ENCODE measurements around the gene DOK4. TPM values are rescaled to one million over a fixed set of nuclear protein-coding genes. Genes with fewer than 3 reads are reported as not detected.

The DOK4 gene
- polyA plus RNA-seq, 1 donor, result 113 TPM

- Histone ChIP-seq H3K4me1 (ENCODE audit: control insufficient read depth, insufficient read depth, low read length) (peaks cover 46% of the 10 kb centered on the region), H3K36me3 (ENCODE audit: control insufficient read depth, insufficient read depth, low read length) (peaks cover 89% of the 10 kb centered on the region), H3K27ac (ENCODE audit: low read length) (peak overlapping the region; percentile 80), H3K27me3 (ENCODE audit: control insufficient read depth, insufficient read depth, low read length) (no peaks in the 10 kb centered on the region), H3K9me3 (ENCODE audit: control insufficient read depth, low read depth, low read length) (no peaks in the 10 kb centered on the region), H3K4me3 (ENCODE audit: low read length) (no peak overlapping the region)
- no CpG with 5 or more reads among the region's 9 CpGs for WGBS (ENCODE audit: insufficient coverage, low lambda C conversion rate)
- DNase-seq, result no peak
Observed at GRCh38 chr16:57469917-57470470, 16.3 kb downstream of the DOK4 start.

GRCh38 chr16:57469046-57469445 lies 17.2 kb downstream of the DOK4 start:
- no peak for DNase-seq
- Histone ChIP-seq H3K4me1 (ENCODE audit: control insufficient read depth, insufficient read depth, low read length) (peaks cover 46% of the 10 kb centered on the region), H3K9me3 (ENCODE audit: control insufficient read depth, low read depth, low read length) (no peaks in the 10 kb centered on the region), H3K27me3 (ENCODE audit: control insufficient read depth, insufficient read depth, low read length) (no peaks in the 10 kb centered on the region), H3K4me3 (ENCODE audit: low read length) (no peak overlapping the region), H3K36me3 (ENCODE audit: control insufficient read depth, insufficient read depth, low read length) (peaks cover 87% of the 10 kb centered on the region), H3K27ac (ENCODE audit: low read length) (no peak overlapping the region)
- no CpG with 5 or more reads among the region's 11 CpGs for WGBS (ENCODE audit: insufficient coverage, low lambda C conversion rate)

- Histone ChIP-seq H3K4me3 (ENCODE audit: low read length) (no peak overlapping the region), H3K27me3 (ENCODE audit: control insufficient read depth, insufficient read depth, low read length) (no peaks in the 10 kb centered on the region), H3K27ac (ENCODE audit: low read length) (no peak overlapping the region), H3K9me3 (ENCODE audit: control insufficient read depth, low read depth, low read length) (no peaks in the 10 kb centered on the region), H3K36me3 (ENCODE audit: control insufficient read depth, insufficient read depth, low read length) (peaks cover 85% of the 10 kb centered on the region), H3K4me1 (ENCODE audit: control insufficient read depth, insufficient read depth, low read length) (peaks cover 43% of the 10 kb centered on the region)
- DNase-seq, result no peak
- WGBS (ENCODE audit: insufficient coverage, low lambda C conversion rate), result 100% methylated on average over 1 of the region's 2 CpGs
Observed at GRCh38 chr16:57468346-57468745, 17.9 kb downstream of the DOK4 start.

- no CpG with 5 or more reads among the region's 2 CpGs for WGBS (ENCODE audit: insufficient coverage, low lambda C conversion rate)
- Histone ChIP-seq H3K27ac (ENCODE audit: low read length) (no peak overlapping the region), H3K36me3 (ENCODE audit: control insufficient read depth, insufficient read depth, low read length) (peaks cover 70% of the 10 kb centered on the region), H3K9me3 (ENCODE audit: control insufficient read depth, low read depth, low read length) (no peaks in the 10 kb centered on the region), H3K4me3 (ENCODE audit: low read length) (no peak overlapping the region), H3K4me1 (ENCODE audit: control insufficient read depth, insufficient read depth, low read length) (peaks cover 7% of the 10 kb centered on the region), H3K27me3 (ENCODE audit: control insufficient read depth, insufficient read depth, low read length) (no peaks in the 10 kb centered on the region)
- no peak for DNase-seq
Observed at GRCh38 chr16:57464523-57464922, 21.8 kb downstream of the DOK4 start.

GRCh38 chr16:57462978-57463362 lies 23.3 kb downstream of the DOK4 start:
- no peaks in the 10 kb centered on the region for H3K9me3 ChIP-seq (ENCODE audit: control insufficient read depth, low read depth, low read length)
- H3K4me3 ChIP-seq (ENCODE audit: low read length), result peak overlapping the region; percentile 85
- H3K27ac ChIP-seq (ENCODE audit: low read length), result no peak overlapping the region
- DNase-seq, result no peak
- WGBS (ENCODE audit: insufficient coverage, low lambda C conversion rate), result no CpG with 5 or more reads among the region's 16 CpGs
- no peaks in the 10 kb centered on the region for H3K4me1 ChIP-seq (ENCODE audit: control insufficient read depth, insufficient read depth, low read length)
- no peaks in the 10 kb centered on the region for H3K27me3 ChIP-seq (ENCODE audit: control insufficient read depth, insufficient read depth, low read length)
- H3K36me3 ChIP-seq (ENCODE audit: control insufficient read depth, insufficient read depth, low read length), result peaks cover 70% of the 10 kb centered on the region

GRCh38 chr16:57462209-57462977 lies 23.9 kb downstream of the DOK4 start, which contains the start of gene POLR2C:
POLR2C (plus strand) TSS chr16:57462679; CDS start chr16:57462725, 46 bp downstream.
- no CpG with 5 or more reads among the region's 47 CpGs for WGBS (ENCODE audit: insufficient coverage, low lambda C conversion rate)
- H3K4me1 ChIP-seq (ENCODE audit: control insufficient read depth, insufficient read depth, low read length), result no peaks in the 10 kb centered on the region
- peak within 1 kb of the TSS; percentile 85 for H3K4me3 ChIP-seq (ENCODE audit: low read length)
- no peak within 1 kb of the TSS for H3K27ac ChIP-seq (ENCODE audit: low read length)
- peaks cover 71% of the 10 kb centered on the region for H3K36me3 ChIP-seq (ENCODE audit: control insufficient read depth, insufficient read depth, low read length)
- no peaks in the 10 kb centered on the region for H3K27me3 ChIP-seq (ENCODE audit: control insufficient read depth, insufficient read depth, low read length)
- DNase-seq, result peak; percentile 84 to 86
- no peaks in the 10 kb centered on the region for H3K9me3 ChIP-seq (ENCODE audit: control insufficient read depth, low read depth, low read length)

GRCh38 chr16:57452021-57452420 lies 34.3 kb downstream of the DOK4 start:
- no peak for DNase-seq
- H3K4me1 ChIP-seq (ENCODE audit: control insufficient read depth, insufficient read depth, low read length), result peaks cover 7% of the 10 kb centered on the region
- no peaks in the 10 kb centered on the region for H3K27me3 ChIP-seq (ENCODE audit: control insufficient read depth, insufficient read depth, low read length)
- peaks cover 58% of the 10 kb centered on the region for H3K36me3 ChIP-seq (ENCODE audit: control insufficient read depth, insufficient read depth, low read length)
- no CpG with 5 or more reads among the region's 10 CpGs for WGBS (ENCODE audit: insufficient coverage, low lambda C conversion rate)
- H3K9me3 ChIP-seq (ENCODE audit: control insufficient read depth, low read depth, low read length), result no peaks in the 10 kb centered on the region
- H3K27ac ChIP-seq (ENCODE audit: low read length), result no peak overlapping the region
- H3K4me3 ChIP-seq (ENCODE audit: low read length), result no peak overlapping the region

GRCh38 chr16:57447186-57447962 lies 38.9 kb downstream of the DOK4 start, which contains the start of the genes CIAPIN1 and COQ9:
CIAPIN1 (minus strand) TSS chr16:57447385; CDS start chr16:57440928, 6,457 bp downstream.
COQ9 (plus strand) TSS chr16:57447479; CDS start chr16:57447506, 27 bp downstream.
- no peaks in the 10 kb centered on the region for H3K27me3 ChIP-seq (ENCODE audit: control insufficient read depth, insufficient read depth, low read length)
- peaks cover 13% of the 10 kb centered on the region for H3K4me1 ChIP-seq (ENCODE audit: control insufficient read depth, insufficient read depth, low read length)
- no CpG with 5 or more reads among the region's 68 CpGs for WGBS (ENCODE audit: insufficient coverage, low lambda C conversion rate)
- peaks cover 13% of the 10 kb centered on the region for H3K36me3 ChIP-seq (ENCODE audit: control insufficient read depth, insufficient read depth, low read length)
- peak within 1 kb of the TSS; percentile 57 for H3K27ac ChIP-seq (ENCODE audit: low read length)
- DNase-seq, result peak; percentile 96
- no peaks in the 10 kb centered on the region for H3K9me3 ChIP-seq (ENCODE audit: control insufficient read depth, low read depth, low read length)
- H3K4me3 ChIP-seq (ENCODE audit: low read length), result peak within 1 kb of the TSS; percentile 91

- Histone ChIP-seq H3K4me1 (ENCODE audit: control insufficient read depth, insufficient read depth, low read length) (peaks cover 13% of the 10 kb centered on the region), H3K4me3 (ENCODE audit: low read length) (peak overlapping the region; percentile 91), H3K36me3 (ENCODE audit: control insufficient read depth, insufficient read depth, low read length) (peaks cover 6% of the 10 kb centered on the region), H3K27me3 (ENCODE audit: control insufficient read depth, insufficient read depth, low read length) (no peaks in the 10 kb centered on the region), H3K9me3 (ENCODE audit: control insufficient read depth, low read depth, low read length) (no peaks in the 10 kb centered on the region), H3K27ac (ENCODE audit: low read length) (peak overlapping the region; percentile 57)
- WGBS (ENCODE audit: insufficient coverage, low lambda C conversion rate), result no CpG with 5 or more reads among the region's 28 CpGs
- peak in 1 of 2 donors; percentile 60 for DNase-seq
Observed at GRCh38 chr16:57446531-57447185, 39.6 kb downstream of the DOK4 start.

- WGBS (ENCODE audit: insufficient coverage, low lambda C conversion rate), result no CpG with 5 or more reads among the region's 2 CpGs
- Histone ChIP-seq H3K27me3 (ENCODE audit: control insufficient read depth, insufficient read depth, low read length) (no peaks in the 10 kb centered on the region), H3K4me1 (ENCODE audit: control insufficient read depth, insufficient read depth, low read length) (peaks cover 13% of the 10 kb centered on the region), H3K36me3 (ENCODE audit: control insufficient read depth, insufficient read depth, low read length) (peaks cover 4% of the 10 kb centered on the region), H3K9me3 (ENCODE audit: control insufficient read depth, low read depth, low read length) (no peaks in the 10 kb centered on the region), H3K4me3 (ENCODE audit: low read length) (no peak overlapping the region), H3K27ac (ENCODE audit: low read length) (no peak overlapping the region)
- DNase-seq, result no peak
Observed at GRCh38 chr16:57445510-57445909, 40.8 kb downstream of the DOK4 start.

All from large intestine (tissue), 3 donors.